ENCODE data around the gene RNF32.
"Not testable (repeated sequence)": the region's sequence is repeated elsewhere in the genome, so short reads cannot be mapped to it uniquely, and the experiment has no call there.

The RNF32 gene

DNA sequence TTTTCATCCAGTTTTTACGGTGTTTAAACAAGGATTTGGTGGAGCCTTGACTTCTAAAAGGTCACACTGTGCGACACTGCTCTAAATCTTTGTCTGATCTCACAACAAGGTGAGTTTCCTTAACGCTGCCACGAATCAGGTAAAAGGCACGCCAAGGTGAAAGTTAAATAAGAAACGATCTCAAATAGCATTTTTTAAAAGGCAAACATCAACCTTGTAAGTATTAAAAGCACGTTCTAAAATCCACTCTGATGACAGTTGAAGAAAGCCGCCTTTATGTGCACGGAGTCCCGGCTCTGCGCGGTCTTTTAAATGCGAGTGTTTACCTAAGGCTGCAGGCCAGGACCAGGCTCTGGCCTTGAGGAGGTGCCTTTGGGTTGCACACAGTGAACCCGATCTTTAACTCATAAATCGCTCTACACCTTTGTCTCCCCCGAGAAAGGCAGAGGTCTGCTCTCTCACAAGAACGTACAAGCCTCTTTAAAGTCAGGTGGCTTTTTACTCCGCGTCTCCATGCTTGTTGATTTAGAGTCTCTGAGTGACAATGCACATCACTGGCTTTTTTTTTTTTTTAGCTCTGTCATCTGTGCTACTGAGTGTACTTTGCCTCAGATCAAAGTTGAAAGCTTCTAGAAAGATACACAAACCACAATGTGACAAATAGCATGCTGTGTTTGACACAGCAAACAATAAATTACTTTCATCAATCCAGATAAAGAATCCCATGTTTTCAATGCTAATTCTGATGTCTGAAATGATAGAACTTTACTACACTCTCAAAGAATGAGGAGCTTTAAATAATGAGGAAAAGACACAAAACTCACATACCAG, 25.9 kb upstream of the RNF32 start:
- no peak overlapping the region for H3K27ac ChIP-seq
- DNase-seq (ENCODE audit: low spot score): no peak
- TF ChIP-seq, protein P1, sequence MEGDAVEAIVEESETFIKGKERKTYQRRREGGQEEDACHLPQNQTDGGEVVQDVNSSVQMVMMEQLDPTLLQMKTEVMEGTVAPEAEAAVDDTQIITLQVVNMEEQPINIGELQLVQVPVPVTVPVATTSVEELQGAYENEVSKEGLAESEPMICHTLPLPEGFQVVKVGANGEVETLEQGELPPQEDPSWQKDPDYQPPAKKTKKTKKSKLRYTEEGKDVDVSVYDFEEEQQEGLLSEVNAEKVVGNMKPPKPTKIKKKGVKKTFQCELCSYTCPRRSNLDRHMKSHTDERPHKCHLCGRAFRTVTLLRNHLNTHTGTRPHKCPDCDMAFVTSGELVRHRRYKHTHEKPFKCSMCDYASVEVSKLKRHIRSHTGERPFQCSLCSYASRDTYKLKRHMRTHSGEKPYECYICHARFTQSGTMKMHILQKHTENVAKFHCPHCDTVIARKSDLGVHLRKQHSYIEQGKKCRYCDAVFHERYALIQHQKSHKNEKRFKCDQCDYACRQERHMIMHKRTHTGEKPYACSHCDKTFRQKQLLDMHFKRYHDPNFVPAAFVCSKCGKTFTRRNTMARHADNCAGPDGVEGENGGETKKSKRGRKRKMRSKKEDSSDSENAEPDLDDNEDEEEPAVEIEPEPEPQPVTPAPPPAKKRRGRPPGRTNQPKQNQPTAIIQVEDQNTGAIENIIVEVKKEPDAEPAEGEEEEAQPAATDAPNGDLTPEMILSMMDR (IDR thresholded peaks at IDR 0.05): no peak
- no peak overlapping the region for H3K4me3 ChIP-seq

DNA sequence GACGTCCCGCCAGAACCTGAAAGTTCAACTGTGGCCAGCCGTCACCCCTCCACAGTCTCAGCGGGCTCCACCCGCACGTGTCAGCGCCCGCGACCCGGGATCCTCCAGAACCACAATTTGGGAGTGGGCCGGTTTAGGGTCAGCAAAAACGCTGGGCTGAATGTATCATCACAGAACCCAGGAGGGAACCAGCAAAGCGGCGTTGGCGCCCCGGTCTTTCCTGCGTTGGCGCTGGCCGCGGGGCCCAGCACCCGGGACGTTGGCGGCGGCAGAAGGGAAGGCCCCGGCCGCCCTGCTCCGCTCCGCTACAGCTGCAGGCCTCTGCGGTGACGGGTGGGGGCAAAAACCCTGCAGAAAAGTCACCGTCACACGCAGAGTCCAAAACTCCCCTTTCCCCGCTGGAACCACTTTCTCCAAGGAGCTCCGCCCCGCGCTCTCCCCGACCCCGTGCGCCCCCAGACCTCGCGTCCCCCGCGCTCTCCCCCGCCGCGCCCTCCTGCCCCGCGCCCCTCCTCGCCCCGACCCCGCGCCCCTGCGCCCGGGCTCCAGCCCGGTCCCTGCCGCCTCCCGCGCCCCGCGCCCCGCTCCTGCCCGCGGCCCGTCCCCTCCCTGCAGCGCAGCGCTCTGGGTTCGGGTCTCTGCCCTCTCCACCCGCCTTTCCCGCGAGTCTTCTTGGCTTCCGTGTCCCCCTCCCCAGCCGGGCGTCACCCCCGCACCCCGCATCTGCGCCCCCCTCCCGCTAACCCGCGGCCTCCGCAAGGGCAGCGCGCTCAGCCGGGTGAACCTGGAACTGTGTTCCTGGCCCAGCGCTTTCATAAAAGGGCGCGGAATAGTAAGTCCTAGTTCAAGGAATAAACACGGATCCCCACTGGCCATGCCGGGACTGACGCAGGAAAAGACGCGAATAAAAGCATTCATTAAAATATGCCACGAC, 24.0 kb upstream of the RNF32 start:
- DNase-seq (ENCODE audit: low spot score): no peak
- Histone ChIP-seq H3K4me3 (peak overlapping the region; percentile 44), H3K27ac (no peak overlapping the region)
- TF ChIP-seq, protein P1 (IDR thresholded peaks at IDR 0.05): no peak

DNA sequence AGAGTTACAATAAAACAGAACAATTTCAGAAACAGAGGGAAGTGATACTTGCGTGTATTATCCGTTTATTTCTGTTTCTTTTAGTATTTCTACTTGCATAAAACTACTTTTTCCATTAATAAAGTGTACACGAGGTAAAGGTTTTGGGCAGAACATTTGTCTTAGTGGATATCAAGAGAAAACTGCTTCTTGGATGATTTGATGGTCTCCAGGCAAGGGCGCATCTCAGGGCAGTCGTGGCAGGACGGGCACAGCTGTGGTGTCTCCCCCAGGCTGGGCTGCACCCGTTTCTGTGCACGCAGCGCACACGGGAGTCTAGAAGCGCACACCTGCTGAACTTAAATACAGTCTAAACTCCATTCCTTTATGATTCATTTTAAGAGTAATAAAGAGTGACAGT, 23.4 kb upstream of the RNF32 start:
- no peak overlapping the region for H3K27ac ChIP-seq
- no peak overlapping the region for H3K4me3 ChIP-seq
- DNase-seq (ENCODE audit: low spot score): no peak
- TF ChIP-seq, protein P1 (IDR thresholded peaks at IDR 0.05): no peak

DNA sequence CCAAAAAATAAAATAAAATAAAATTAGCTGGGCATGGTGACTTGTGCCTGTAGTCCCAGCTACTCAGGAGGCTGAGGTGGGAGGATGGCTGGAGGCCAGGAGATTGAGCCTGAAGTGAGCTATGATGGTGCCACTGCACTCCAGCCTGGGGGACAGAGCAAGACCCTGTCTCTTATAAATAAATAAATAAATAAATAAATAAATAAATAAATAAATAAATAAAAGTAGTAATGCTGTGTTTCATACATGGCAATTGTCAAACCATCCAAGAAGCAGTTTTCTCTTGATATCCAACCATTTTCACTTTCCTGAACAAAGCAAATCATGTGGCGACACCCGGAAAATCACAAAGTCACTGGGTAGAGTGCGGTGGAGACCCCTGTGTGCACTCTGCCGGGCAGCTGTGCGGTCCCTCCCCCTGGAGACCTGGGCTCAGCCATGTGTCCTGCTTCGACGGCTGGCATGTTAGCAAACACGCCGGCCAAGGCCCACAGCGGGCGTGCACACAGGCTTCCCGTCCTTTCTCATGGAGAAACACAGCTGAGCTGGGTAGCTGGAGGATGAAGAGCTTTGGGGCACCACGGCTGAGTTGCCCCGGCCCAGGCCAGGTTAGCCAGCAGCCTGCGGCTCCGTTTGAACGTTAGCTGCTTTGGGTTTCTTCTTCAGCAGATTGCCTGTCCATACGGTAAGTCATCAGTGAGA, 22.3 kb upstream of the RNF32 start:
- H3K4me3 ChIP-seq: no peak overlapping the region

DNA sequence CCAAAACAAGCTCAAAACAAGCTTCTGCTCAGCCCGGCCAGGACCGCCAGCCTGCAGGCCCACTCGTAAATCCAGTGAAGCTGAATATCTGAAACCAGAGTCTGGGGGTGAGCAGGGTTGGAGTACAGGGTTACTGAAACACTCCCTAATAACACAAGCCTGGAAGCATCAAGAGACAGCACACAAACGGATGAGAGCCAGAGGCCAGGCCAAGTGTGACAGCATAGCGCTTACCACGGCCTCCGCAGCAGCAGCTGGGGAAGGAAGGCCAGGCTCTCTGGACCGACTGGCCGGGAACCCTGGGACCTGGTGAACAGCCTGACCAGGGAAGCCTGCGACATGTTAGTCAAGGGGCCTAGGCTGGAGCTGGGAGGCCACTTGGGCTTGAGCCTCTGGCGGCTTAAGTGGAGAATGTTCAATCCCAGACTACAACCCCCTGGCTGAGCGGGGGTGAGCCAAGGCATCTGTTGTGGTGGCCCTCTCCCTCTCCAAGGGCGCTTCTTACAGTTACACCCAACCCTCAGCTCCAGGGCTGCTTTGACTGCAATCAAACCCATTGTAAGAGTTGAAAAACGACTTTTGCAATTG, 21.7 kb upstream of the RNF32 start:
- TF ChIP-seq, protein P1 (IDR thresholded peaks at IDR 0.05): no peak
- DNase-seq (ENCODE audit: low spot score): no peak
- H3K27ac ChIP-seq: no peak overlapping the region
- no peak overlapping the region for H3K4me3 ChIP-seq

More for the DNA sequence above, 22.3 kb upstream of the RNF32 start:
- DNase-seq (ENCODE audit: low spot score): no peak
- H3K27ac ChIP-seq: no peak overlapping the region
- TF ChIP-seq, protein P1 (IDR thresholded peaks at IDR 0.05): no peak

DNA sequence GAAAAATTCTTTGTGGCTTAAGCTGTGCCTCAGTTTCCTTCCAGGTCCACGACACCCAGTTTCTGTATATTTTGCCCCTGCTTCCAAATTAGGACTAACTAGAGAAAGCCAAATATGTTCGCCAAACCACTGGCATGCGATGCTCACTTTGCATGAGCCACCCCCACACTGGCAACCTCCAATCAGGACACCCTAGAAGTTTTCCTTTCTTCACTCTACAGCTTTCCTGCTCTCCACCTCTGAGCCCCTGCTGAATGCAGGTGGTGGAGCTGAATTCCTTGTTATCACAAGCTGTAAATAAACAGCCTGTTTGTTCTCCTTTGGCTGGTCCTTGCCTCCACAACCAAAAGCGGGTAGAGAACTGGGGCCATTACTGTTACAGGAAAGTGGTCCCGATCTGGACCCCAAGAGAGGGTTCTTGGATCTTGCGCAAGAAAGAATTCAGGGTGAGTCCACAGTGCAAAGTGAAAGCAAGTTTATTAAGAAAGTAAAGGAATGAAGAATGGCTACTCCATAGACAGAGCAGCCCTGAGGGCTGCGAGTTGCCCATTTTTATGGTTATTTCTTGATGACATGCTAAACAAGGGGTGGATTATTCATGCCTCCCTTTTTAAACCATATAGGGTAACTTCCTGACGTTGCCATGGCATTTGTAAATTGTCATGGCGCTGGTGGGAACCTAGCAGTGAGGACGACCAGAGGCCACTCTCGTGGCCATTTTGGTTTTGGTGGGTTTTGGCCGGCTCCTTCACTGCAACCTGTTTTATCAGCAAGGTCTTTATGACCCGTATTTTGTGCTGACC, 20.9 kb upstream of the RNF32 start:
- DNase-seq (ENCODE audit: low spot score); H3K4me3 ChIP-seq; H3K27ac ChIP-seq: not testable (repeated sequence)
